HepG2 (cell line): Measurements from ENCODE around the gene C19orf33. TPM values are rescaled to one million over a fixed set of nuclear protein-coding genes. Genes with fewer than 3 reads are reported as not detected.

ENCODE experiments used
- CAMTA2 ChIP-seq: sonication (generic); formaldehyde crosslinking; IDR thresholded peaks from 2 replicates; pipeline ENCODE4 v1.4.0; 2020; ENCODE audit warnings: mild to moderate bottlenecking, missing genetic modification reagents, borderline replicate concordance
- CREB1 ChIP-seq, 2 experiments: fragments of 450-650 bp in 1 of 2; IDR thresholded peaks; 2 replicates each; pipeline ENCODE4 v1.6.1; 2016 to 2017; ENCODE audit warnings: control low read depth in 1 of 2, mild to moderate bottlenecking in 1 of 2, missing compliant biosample characterization in 1 of 2, missing genetic modification characterization in 1 of 2
- ISL2 ChIP-seq: sonication (generic); formaldehyde crosslinking; IDR thresholded peaks from 2 replicates; pipeline ENCODE4 v1.5.0; 2020; ENCODE audit warnings: missing genetic modification reagents
- KMT2B ChIP-seq: IDR thresholded peaks from 2 replicates; pipeline ENCODE4 v1.6.1; 2016; ENCODE audit warnings: missing genetic modification reagents, missing compliant biosample characterization
- NR2F1 ChIP-seq, 2 experiments: fragments of 450-650 bp in 1 of 2; formaldehyde crosslinking in 1 of 2; IDR thresholded peaks; 2 replicates each; pipeline versions ENCODE4 v1.5.0 to v1.6.1; 2016 to 2020; ENCODE audit warnings: mild to moderate bottlenecking in 1 of 2, missing compliant biosample characterization in 1 of 2, missing genetic modification reagents in 1 of 2, moderate library complexity in 1 of 2
- PHF8 ChIP-seq: sonication (generic); formaldehyde crosslinking; IDR thresholded peaks from 2 replicates; pipeline ENCODE4 v1.5.0; 2020; ENCODE audit warnings: missing genetic modification reagents
- RELA ChIP-seq: sonication (generic); formaldehyde crosslinking; IDR thresholded peaks from 2 replicates; pipeline ENCODE4 v1.4.0; 2020; ENCODE audit warnings: missing genetic modification reagents
- SCMH1 ChIP-seq: sonication (generic); formaldehyde crosslinking; IDR thresholded peaks from 2 replicates; pipeline ENCODE4 v1.9.0; 2021; ENCODE audit warnings: missing genetic modification reagents, mild to moderate bottlenecking, borderline replicate concordance
- SIN3A ChIP-seq: IDR thresholded peaks from 2 replicates; pipeline ENCODE4 v1.6.1; 2011; ENCODE audit warnings: low read depth, mild to moderate bottlenecking, control low read depth, low read length, borderline replicate concordance
- SP2 ChIP-seq: sonication (generic); formaldehyde crosslinking; IDR thresholded peaks from 2 replicates; pipeline ENCODE4 v1.5.1; 2020; ENCODE audit warnings: mild to moderate bottlenecking, missing genetic modification reagents
- SRSF4 ChIP-seq: fragments of 200-400 bp; formaldehyde crosslinking; IDR thresholded peaks from one replicate; pipeline ENCODE4 v1.6.1; 2018; ENCODE audit warnings: mild to moderate bottlenecking, low read depth, low read length, moderate library complexity; ENCODE audit not compliant: poor library complexity, severe bottlenecking
- TCF7L2 ChIP-seq: IDR thresholded peaks from 2 replicates; pipeline ENCODE4 v1.6.1; 2011; ENCODE audit warnings: mild to moderate bottlenecking, low read depth, low read length, moderate library complexity
- ZBTB42 ChIP-seq: sonication (generic); formaldehyde crosslinking; IDR thresholded peaks from 2 replicates; pipeline ENCODE4 v1.5.0; 2020; ENCODE audit warnings: mild to moderate bottlenecking, missing genetic modification reagents
- ZFP1 ChIP-seq: IDR thresholded peaks from 2 replicates; pipeline ENCODE4 v1.6.1; 2016
- ZNF30 ChIP-seq: sonication (generic); formaldehyde crosslinking; IDR thresholded peaks from 2 replicates; pipeline ENCODE4 v1.5.0; 2020; ENCODE audit warnings: mild to moderate bottlenecking, missing genetic modification reagents
- ZNF672 ChIP-seq: sonication (generic); formaldehyde crosslinking; IDR thresholded peaks from 2 replicates; pipeline ENCODE4 v1.8.1; 2022; ENCODE audit warnings: missing genetic modification reagents
- ZNF768 ChIP-seq: sonication (generic); formaldehyde crosslinking; IDR thresholded peaks from 2 replicates; pipeline ENCODE4 v1.4.0; 2020; ENCODE audit warnings: missing genetic modification reagents
- ZNF850 ChIP-seq: sonication (generic); formaldehyde crosslinking; conservative IDR thresholded peaks from 2 replicates; pipeline ENCODE4 v1.9.0; 2021; ENCODE audit warnings: mild to moderate bottlenecking, missing genetic modification reagents
- ZSCAN22 ChIP-seq: sonication (generic); formaldehyde crosslinking; IDR thresholded peaks from 2 replicates; pipeline ENCODE4 v1.4.0; 2020; ENCODE audit warnings: mild to moderate bottlenecking, missing genetic modification reagents
- polyA plus RNA-seq, 8 experiments: library from polyadenylated mRNA; depleted of rRNA in 3 of 8; stranded (reverse) in 7 of 8; unstranded in 1 of 8; fragments of >200 nt; fragmentation: Illumina TruSeq in 4 of 8; extraction: Trizol in 4 of 8; gene quantifications; 2 replicates each; pipeline versions ENCODE4 v1.2.1 to v1.2.3, GENCODE V29; 2011 to 2016; ENCODE audit warnings: low read depth in 4 of 8, missing spikeins in 1 of 8, mixed read lengths in 1 of 8; ENCODE audit not compliant: insufficient read depth in 1 of 8
- total RNA-seq, 5 experiments: library from RNA; depleted of rRNA; stranded (reverse); fragments of >200 nt; fragmentation: Illumina TruSeq; extraction: Trizol; gene quantifications; 2 replicates each; pipeline ENCODE4 v1.2.3, GENCODE V29; 2016; ENCODE audit warnings: low read depth in 1 of 5
- TF ChIP-seq, protein P1 (sequence below): sonication (generic); formaldehyde crosslinking; IDR thresholded peaks from 2 replicates; pipeline ENCODE4 v1.5.1; 2020; ENCODE audit warnings: missing genetic modification reagents, mild to moderate bottlenecking, borderline replicate concordance
- TF ChIP-seq, protein P2 (sequence below): sonication (generic); formaldehyde crosslinking; IDR thresholded peaks from 2 replicates; pipeline ENCODE4 v1.9.0; 2021; ENCODE audit warnings: missing genetic modification reagents, mild to moderate bottlenecking, borderline replicate concordance
- TF ChIP-seq, protein P3 (sequence below): sonication (generic); formaldehyde crosslinking; IDR thresholded peaks from 2 replicates; pipeline ENCODE4 v1.4.0; 2020; ENCODE audit warnings: mild to moderate bottlenecking, missing genetic modification reagents
- TF ChIP-seq, protein P4 (sequence below): sonication (generic); formaldehyde crosslinking; IDR thresholded peaks from 2 replicates; pipeline ENCODE4 v1.8.0; 2022; ENCODE audit warnings: low read depth, missing genetic modification reagents

C19orf33 gene
- total and polyA plus RNA-seq, 2 of the 13 experiments (the other 11 are each of a cell fraction or from before 2014, with no cell fraction given) = 2.5 to 3.3 TPM

DNA sequence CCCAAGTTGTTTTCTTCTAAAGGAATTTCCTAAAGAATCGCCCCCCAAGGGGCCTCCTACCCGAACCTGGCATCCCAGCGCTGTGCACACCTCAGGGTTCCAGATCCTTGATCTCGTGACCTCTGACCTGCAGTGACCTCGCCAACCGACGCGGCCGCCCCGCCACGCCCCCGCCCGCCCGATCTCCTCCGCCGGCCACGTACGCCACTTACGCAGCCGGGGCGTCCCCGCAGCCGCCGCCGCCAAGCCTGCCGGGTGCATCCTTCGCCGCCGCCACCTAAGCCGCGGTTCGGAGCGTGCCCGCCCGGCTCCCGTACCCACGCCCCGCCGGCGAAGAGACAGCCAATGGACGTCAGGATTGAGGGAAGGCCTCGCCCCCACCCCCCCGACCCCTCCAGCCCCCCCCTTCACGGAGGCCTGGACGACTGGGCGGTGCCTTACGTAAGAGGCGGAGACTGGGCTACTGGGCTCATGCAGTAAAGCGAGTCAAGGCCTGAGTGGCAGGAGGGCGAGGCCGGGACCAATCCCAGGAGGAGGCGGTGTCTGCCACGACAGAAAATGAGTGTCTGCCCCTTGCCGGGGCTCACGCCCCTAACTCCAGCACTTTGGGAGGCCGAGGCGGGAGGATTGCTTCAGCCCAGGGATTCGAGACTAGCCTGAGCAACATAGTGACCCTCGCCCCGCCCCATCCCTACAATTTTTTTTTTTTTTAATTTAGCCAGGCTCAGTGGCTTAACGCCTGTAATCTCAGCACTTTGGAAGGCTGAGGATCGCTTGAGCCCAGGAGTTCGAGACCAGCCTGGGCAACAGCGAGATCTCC lies 11.8 kb downstream of the C19orf33 start, which contains the start of gene YIF1B (continued):
- TF ChIP-seq, protein P1, sequence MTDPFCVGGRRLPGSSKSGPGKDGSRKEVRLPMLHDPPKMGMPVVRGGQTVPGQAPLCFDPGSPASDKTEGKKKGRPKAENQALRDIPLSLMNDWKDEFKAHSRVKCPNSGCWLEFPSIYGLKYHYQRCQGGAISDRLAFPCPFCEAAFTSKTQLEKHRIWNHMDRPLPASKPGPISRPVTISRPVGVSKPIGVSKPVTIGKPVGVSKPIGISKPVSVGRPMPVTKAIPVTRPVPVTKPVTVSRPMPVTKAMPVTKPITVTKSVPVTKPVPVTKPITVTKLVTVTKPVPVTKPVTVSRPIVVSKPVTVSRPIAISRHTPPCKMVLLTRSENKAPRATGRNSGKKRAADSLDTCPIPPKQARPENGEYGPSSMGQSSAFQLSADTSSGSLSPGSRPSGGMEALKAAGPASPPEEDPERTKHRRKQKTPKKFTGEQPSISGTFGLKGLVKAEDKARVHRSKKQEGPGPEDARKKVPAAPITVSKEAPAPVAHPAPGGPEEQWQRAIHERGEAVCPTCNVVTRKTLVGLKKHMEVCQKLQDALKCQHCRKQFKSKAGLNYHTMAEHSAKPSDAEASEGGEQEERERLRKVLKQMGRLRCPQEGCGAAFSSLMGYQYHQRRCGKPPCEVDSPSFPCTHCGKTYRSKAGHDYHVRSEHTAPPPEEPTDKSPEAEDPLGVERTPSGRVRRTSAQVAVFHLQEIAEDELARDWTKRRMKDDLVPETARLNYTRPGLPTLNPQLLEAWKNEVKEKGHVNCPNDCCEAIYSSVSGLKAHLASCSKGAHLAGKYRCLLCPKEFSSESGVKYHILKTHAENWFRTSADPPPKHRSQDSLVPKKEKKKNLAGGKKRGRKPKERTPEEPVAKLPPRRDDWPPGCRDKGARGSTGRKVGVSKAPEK (CRISPR knock-in tag) = no peak
- TF ChIP-seq NR2F1 (CRISPR knock-in tag; IDR thresholded peaks at IDR 0.05) (peak; percentile 84 to 95; a peak in 3 of 4 replicates), SP2 (CRISPR knock-in tag) (no peak), ISL2 (CRISPR knock-in tag) (no peak), ZFP1 (CRISPR knock-in tag) (no peak), CAMTA2 (CRISPR knock-in tag) (no peak), ZNF768 (CRISPR knock-in tag) (no peak), ZNF30 (CRISPR knock-in tag) (no peak), ZSCAN22 (CRISPR knock-in tag) (no peak), ZBTB42 (no peak), SIN3A (peak; percentile 34; the same call in 1 of the 2 replicates), CREB1 (IDR thresholded peaks at IDR 0.05) (0 out of 2 replicates have a peak, but pooled peaks have one; percentile 1), CREB1 (CRISPR knock-in tag; IDR thresholded peaks at IDR 0.05) (no peak), PHF8 (CRISPR knock-in tag) (no peak), TCF7L2 (no peak), ZNF850 (no peak), SCMH1 (CRISPR knock-in tag) (no peak), RELA (CRISPR knock-in tag) (no peak), ZNF672 (CRISPR knock-in tag) (no peak), KMT2B (CRISPR knock-in tag) (no peak), SRSF4 (no peak)
- TF ChIP-seq, protein P2, sequence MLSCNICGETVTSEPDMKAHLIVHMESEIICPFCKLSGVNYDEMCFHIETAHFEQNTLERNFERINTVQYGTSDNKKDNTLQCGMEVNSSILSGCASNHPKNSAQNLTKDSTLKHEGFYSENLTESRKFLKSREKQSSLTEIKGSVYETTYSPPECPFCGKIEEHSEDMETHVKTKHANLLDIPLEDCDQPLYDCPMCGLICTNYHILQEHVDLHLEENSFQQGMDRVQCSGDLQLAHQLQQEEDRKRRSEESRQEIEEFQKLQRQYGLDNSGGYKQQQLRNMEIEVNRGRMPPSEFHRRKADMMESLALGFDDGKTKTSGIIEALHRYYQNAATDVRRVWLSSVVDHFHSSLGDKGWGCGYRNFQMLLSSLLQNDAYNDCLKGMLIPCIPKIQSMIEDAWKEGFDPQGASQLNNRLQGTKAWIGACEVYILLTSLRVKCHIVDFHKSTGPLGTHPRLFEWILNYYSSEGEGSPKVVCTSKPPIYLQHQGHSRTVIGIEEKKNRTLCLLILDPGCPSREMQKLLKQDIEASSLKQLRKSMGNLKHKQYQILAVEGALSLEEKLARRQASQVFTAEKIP (CRISPR knock-in tag) = no peak
- TF ChIP-seq, protein P3, sequence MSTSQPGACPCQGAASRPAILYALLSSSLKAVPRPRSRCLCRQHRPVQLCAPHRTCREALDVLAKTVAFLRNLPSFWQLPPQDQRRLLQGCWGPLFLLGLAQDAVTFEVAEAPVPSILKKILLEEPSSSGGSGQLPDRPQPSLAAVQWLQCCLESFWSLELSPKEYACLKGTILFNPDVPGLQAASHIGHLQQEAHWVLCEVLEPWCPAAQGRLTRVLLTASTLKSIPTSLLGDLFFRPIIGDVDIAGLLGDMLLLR = no peak
- TF ChIP-seq, protein P4, sequence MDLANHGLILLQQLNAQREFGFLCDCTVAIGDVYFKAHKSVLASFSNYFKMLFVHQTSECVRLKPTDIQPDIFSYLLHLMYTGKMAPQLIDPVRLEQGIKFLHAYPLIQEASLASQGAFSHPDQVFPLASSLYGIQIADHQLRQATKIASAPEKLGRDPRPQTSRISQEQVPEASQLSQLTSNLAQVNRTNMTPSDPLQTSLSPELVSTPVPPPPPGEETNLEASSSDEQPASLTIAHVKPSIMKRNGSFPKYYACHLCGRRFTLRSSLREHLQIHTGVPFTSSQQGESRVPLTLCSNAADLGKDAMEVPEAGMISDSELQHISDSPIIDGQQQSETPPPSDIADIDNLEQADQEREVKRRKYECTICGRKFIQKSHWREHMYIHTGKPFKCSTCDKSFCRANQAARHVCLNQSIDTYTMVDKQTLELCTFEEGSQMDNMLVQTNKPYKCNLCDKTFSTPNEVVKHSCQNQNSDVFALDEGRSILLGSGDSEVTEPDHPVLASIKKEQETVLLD = peak; percentile 98
